Measurements from ENCODE around the gene LHX1. TPM values are rescaled to one million over a fixed set of nuclear protein-coding genes. Genes with fewer than 3 reads are reported as not detected.

LHX1 gene
- total RNA-seq = not detected

DNA sequence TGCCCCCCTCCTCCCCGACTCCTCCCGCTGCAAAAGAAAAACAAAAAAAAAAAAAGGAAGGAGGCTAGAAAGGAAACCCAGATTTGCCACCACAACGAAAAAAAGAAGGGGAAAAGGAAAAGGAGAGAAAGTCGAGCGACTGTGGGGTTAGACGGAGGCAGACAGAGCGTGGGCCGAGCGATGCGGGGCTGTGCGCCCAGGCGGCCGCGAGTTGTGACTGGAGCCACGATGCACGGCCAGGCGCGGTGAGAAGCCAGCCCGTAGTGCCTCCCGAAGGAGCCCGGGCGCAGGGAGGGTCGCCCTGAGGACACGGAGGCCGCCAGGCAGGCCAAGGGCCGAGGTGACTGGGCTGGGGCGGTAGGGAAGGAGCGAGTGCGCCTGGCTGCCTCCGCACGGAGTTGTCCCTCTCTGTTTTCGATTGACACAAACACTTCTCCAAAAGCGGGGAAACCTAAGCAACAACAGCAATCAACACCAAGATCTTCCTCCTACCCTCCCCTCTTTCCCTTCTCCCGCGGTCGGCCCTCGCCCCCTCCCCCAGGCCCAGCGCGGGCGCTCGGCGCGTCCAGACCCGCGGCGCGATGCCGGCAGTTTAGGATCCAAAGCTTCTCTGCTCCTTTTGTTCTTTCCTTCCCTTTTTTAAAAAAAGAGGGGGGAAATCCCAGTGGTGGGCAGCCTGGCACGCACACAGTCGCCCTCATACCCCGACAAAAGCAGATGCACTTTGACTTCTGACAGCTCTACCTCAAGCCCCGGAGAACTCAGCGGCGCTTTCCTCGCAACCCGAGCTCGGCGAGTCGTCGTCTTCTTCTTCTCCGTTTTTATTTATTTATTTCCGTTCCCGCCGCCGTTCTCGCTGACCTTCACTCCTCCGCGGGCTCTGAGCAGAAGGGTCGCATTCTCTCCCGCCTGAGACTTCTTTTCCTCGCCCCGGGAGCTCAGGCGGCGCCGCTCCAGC is at the start of gene LHX1:
LHX1 (plus strand) TSS at position 475 of the 958 bp plus-strand sequence. CDS start 723 bp downstream, outside the sequence.
- DNase-seq = no peak

DNA sequence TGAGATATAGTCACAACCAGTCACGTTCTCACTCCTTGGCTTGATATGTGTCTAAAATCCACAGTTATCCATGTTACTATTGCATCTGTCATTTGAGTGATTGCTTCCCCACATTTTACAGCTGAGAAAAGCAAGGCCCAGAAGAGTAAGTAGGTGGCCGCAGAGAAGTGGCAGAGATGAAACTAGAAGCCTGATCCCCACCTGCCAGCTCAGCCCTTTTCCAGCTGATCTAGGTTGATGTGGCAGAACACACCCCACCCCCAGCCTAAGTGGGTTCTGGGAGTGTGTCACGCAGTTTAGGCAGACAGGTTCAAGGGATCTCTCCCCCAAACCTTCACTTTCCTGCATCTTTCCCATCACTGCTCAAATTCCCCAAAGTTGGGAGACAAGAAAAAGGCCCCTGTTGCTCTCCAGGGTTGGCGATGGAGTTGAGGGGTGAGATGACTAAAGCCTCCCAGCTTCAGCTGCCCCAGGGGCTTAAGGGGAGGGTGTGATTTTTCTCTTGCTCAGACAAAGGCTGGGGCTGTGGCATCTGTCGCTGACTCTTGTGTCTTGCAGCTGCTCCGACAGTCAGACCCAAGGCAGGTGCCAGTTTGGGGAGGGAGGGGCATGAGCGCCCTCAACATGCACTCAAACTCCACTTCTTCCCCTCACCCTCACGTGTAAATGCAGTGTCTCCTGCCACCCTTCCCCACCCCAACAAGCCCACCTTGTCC is 48.9 kb upstream of the LHX1 start:
- H3K9ac ChIP-seq (ENCODE audit: low read depth in 2 of 2, low read length in 2 of 2) = no peak overlapping the region
- no peaks in the 10 kb centered on the region for H3K9me3 ChIP-seq
- H3K27me3 ChIP-seq = peaks cover 2% of the 10 kb centered on the region
- TF ChIP-seq, protein P1, sequence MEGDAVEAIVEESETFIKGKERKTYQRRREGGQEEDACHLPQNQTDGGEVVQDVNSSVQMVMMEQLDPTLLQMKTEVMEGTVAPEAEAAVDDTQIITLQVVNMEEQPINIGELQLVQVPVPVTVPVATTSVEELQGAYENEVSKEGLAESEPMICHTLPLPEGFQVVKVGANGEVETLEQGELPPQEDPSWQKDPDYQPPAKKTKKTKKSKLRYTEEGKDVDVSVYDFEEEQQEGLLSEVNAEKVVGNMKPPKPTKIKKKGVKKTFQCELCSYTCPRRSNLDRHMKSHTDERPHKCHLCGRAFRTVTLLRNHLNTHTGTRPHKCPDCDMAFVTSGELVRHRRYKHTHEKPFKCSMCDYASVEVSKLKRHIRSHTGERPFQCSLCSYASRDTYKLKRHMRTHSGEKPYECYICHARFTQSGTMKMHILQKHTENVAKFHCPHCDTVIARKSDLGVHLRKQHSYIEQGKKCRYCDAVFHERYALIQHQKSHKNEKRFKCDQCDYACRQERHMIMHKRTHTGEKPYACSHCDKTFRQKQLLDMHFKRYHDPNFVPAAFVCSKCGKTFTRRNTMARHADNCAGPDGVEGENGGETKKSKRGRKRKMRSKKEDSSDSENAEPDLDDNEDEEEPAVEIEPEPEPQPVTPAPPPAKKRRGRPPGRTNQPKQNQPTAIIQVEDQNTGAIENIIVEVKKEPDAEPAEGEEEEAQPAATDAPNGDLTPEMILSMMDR (IDR thresholded peaks at IDR 0.05) = no peak
- no peaks in the 10 kb centered on the region for H3K36me3 ChIP-seq
- DNase-seq = no peak
- intact Hi-C loops (cut with DNase I) = no loop called here
- no peak overlapping the region for H3K27ac ChIP-seq
- no peaks in the 10 kb centered on the region for H3K4me1 ChIP-seq
- H3K4me3 ChIP-seq = no peak overlapping the region

More for the DNA sequence above, at the start of gene LHX1:
- Histone ChIP-seq H3K27ac (no peak within 1 kb of the TSS), H3K4me1 (peaks cover 43% of the 10 kb centered on the region), H3K27me3 (peaks cover 99% of the 10 kb centered on the region), H3K9ac (ENCODE audit: low read depth in 2 of 2, low read length in 2 of 2) (no peak within 1 kb of the TSS), H3K4me3 (peak within 1 kb of the TSS; percentile 17), H3K36me3 (no peaks in the 10 kb centered on the region), H3K9me3 (no peaks in the 10 kb centered on the region)
- TF ChIP-seq, protein P1 (IDR thresholded peaks at IDR 0.05) = no peak
- intact Hi-C loops (cut with DNase I) = no loop called here

DNA sequence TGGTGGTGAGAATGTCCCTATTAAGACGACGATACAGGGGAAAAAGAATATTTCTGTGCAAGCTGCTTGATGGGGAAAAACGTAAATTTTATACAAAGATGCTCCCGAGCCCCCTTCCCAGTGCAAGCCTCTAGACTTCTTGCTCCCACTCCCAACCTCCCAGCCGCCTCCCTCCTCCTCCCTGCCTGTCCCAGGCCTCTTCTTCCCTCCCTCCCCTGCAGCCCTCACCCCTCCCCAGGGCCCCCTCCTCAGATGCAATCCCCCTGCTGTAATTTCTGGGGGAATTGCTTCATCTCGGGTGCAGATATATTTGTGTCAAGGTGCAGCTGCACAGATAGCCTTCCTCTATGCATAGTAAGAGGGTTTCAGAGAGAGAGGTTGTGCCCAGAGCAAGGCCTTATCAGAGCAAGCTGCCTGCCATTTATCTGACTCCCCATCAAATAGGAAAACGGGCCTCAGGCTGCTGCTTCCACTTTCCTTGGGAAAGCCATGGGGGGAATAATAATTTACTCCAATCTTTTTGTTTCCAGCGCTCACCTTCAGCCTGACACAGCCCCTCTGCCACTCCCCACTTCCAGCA is 47.4 kb upstream of the LHX1 start:
- Histone ChIP-seq H3K9ac (ENCODE audit: low read depth in 2 of 2, low read length in 2 of 2) (no peak overlapping the region), H3K36me3 (no peaks in the 10 kb centered on the region), H3K9me3 (no peaks in the 10 kb centered on the region), H3K4me1 (no peaks in the 10 kb centered on the region), H3K27me3 (no peaks in the 10 kb centered on the region), H3K4me3 (no peak overlapping the region), H3K27ac (no peak overlapping the region)
- no peak for DNase-seq
- TF ChIP-seq, protein P1 (IDR thresholded peaks at IDR 0.05) = no peak
- intact Hi-C loops (cut with DNase I) = no loop called here

DNA sequence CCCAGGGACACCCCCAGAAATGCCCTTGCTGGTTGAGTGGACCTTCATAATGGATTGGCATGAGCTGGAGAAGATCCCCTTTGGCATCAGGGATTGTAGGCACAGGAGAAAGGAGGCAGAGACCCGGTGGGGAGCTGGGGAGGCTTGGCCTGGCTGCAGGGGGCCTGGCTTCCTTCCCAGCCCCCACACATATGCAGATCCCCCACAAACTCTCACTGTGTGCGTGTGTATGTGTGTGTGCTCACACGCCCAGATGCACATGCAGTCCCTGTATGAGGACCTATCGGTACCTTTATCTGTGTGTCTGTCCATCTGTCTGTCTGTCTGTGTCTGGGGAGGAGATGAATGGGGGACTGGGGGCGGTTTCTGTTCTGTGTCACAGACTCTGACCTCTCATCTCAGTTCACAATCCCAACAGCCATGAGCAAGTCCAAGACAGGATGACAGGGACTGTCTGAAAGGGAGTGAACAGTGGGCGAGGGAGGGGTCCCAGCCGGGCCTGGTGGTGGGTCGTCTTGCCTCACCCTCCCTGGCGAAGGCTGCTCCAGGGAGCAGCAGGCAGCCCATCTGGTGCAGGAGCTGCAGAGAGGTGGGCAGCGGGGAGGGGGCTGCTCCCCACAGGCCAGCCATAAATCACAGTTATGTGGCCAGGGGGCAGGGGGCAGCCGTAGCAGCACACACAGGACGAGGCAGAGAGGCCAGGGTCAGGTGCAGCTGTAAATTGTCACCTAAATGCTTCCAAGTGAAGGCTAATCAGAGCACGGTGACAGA is 46.7 kb upstream of the LHX1 start:
- H3K27me3 ChIP-seq = no peaks in the 10 kb centered on the region
- H3K9me3 ChIP-seq = no peaks in the 10 kb centered on the region
- no peaks in the 10 kb centered on the region for H3K36me3 ChIP-seq
- no peaks in the 10 kb centered on the region for H3K4me1 ChIP-seq
- DNase-seq = no peak
- no peak overlapping the region for H3K4me3 ChIP-seq
- intact Hi-C loops (cut with DNase I) = no loop called here
- TF ChIP-seq, protein P1 (IDR thresholded peaks at IDR 0.05) = no peak
- no peak overlapping the region for H3K27ac ChIP-seq
- H3K9ac ChIP-seq (ENCODE audit: low read depth in 2 of 2, low read length in 2 of 2) = no peak overlapping the region

All from colonic mucosa (tissue), 4 donors.